DMS153 treated with DMSO at 0.1 percent for 48 hours (cell line): ENCODE results near the gene TOMM34.

Experiments used
- DNase-seq: peaks from one replicate; lab custom pipeline; 2025; ENCODE audit not compliant: unreplicated experiment; lab: John Stamatoyannopoulos, UW

The TOMM34 gene

GRCh38 chr20:44936510-44936909, 23.7 kb downstream of the TOMM34 start:
- DNase-seq: no peak

- DNase-seq: no peak
Observed at GRCh38 chr20:44932916-44933315, 27.3 kb downstream of the TOMM34 start.

- DNase-seq: no peak
Observed at GRCh38 chr20:44931911-44932310, 28.3 kb downstream of the TOMM34 start.

- no peak for DNase-seq
Observed at GRCh38 chr20:44930517-44931168, 29.6 kb downstream of the TOMM34 start.

- no peak for DNase-seq
Observed at GRCh38 chr20:44928595-44928994, 31.6 kb downstream of the TOMM34 start.

GRCh38 chr20:44924541-44924940, 35.7 kb downstream of the TOMM34 start:
- no peak for DNase-seq

GRCh38 chr20:44921447-44921846, 38.8 kb downstream of the TOMM34 start:
- no peak for DNase-seq

GRCh38 chr20:44918761-44919160, 41.4 kb downstream of the TOMM34 start:
- no peak for DNase-seq

- no peak for DNase-seq
Observed at GRCh38 chr20:44918342-44918741, 41.9 kb downstream of the TOMM34 start.

- DNase-seq: no peak
Observed at GRCh38 chr20:44917399-44917798, 42.8 kb downstream of the TOMM34 start.

- no peak for DNase-seq
Observed at GRCh38 chr20:44916586-44916985, 43.6 kb downstream of the TOMM34 start.

GRCh38 chr20:44914924-44915323, 45.3 kb downstream of the TOMM34 start:
- no peak for DNase-seq

- DNase-seq: no peak
Observed at GRCh38 chr20:44912189-44912588, 48.0 kb downstream of the TOMM34 start.

- no peak for DNase-seq
Observed at GRCh38 chr20:44911264-44911921, 48.8 kb downstream of the TOMM34 start.

- no peak for DNase-seq
Observed at GRCh38 chr20:44910690-44911262, 49.4 kb downstream of the TOMM34 start.

- peak; percentile 78 for DNase-seq
Observed at GRCh38 chr20:44909872-44910689, 50.1 kb downstream of the TOMM34 start, which contains the start of gene PABPC1L. TSS of gene PABPC1L (plus strand) at chr20:44910060. CDS start at chr20:44910144, 84 bp downstream.

GRCh38 chr20:44908987-44909871, 51.0 kb downstream of the TOMM34 start:
- DNase-seq: no peak

GRCh38 chr20:44904377-44904776, 55.8 kb downstream of the TOMM34 start:
- no peak for DNase-seq

GRCh38 chr20:44901974-44902373, 58.2 kb downstream of the TOMM34 start:
- no peak for DNase-seq

- DNase-seq: no peak
Observed at GRCh38 chr20:44900231-44900854, 59.9 kb downstream of the TOMM34 start.
